Neural cell (in vitro differentiated cells): ENCODE measurements around the gene MAB21L3. TPM values are rescaled to one million over a fixed set of nuclear protein-coding genes. Genes with fewer than 3 reads are reported as not detected.

ENCODE experiments used
- H2AFZ ChIP-seq: fragments of 200-600, 300-800 bp; sonication (generic), shearing (Covaris generic); 2 replicates; pipeline ENCODE4 v1.6.0; 2014; ENCODE audit warnings: low read depth, mild to moderate bottlenecking, antibody characterized with exemption, low read length, moderate library complexity
- H3F3A ChIP-seq: fragments of 200-600 bp; shearing (Covaris generic); 2 replicates; pipeline ENCODE4 v1.6.1; 2016; ENCODE audit warnings: mild to moderate bottlenecking, moderate library complexity, mixed read lengths, antibody characterized with exemption, low read length; ENCODE audit not compliant: insufficient read depth, poor library complexity, severe bottlenecking
- H3K27ac ChIP-seq: fragments of 200-600, 300-800 bp; sonication (generic), shearing (Covaris generic); 2 replicates; pipeline ENCODE4 v1.5.1; 2014; ENCODE audit warnings: mild to moderate bottlenecking, low read length, moderate library complexity
- H3K27me3 ChIP-seq: fragments of 300-800, 200-600 bp; sonication (generic), shearing (Covaris generic); 2 replicates; pipeline ENCODE4 v1.6.0; 2014; ENCODE audit warnings: mild to moderate bottlenecking, low read depth, low read length, moderate library complexity; ENCODE audit not compliant: insufficient read depth
- H3K36me3 ChIP-seq: fragments of 300-800, 200-600 bp; sonication (generic), shearing (Covaris generic); 2 replicates; pipeline ENCODE4 v1.5.1; 2014; ENCODE audit warnings: mild to moderate bottlenecking, antibody characterized with exemption, low read length, moderate library complexity; ENCODE audit not compliant: insufficient read depth
- H3K4me2 ChIP-seq: fragments of 300-800, 200-600 bp; sonication (generic), shearing (Covaris generic); 2 replicates; pipeline ENCODE4 v1.6.0; 2014; ENCODE audit warnings: mild to moderate bottlenecking, low read length
- H3K4me3 ChIP-seq: fragments of 300-800, 200-600 bp; sonication (generic), shearing (Covaris generic); 2 replicates; pipeline ENCODE4 v1.5.1; 2014; ENCODE audit warnings: mild to moderate bottlenecking, low read length, moderate library complexity
- H3K79me2 ChIP-seq: fragments of 200-600 bp; shearing (Covaris generic); replicated peaks from 2 replicates; pipeline ENCODE4 v1.6.0; 2014; ENCODE audit warnings: mild to moderate bottlenecking, low read length, moderate library complexity; ENCODE audit not compliant: insufficient read depth
- H3K9ac ChIP-seq: fragments of 300-800, 200-600 bp; sonication (generic), shearing (Covaris generic); 2 replicates; pipeline ENCODE4 v1.6.1; 2016; ENCODE audit warnings: mild to moderate bottlenecking, low read length, mixed read lengths
- H3K9me2 ChIP-seq: fragments of 200-600 bp; shearing (Covaris generic); 2 replicates; pipeline ENCODE4 v1.6.1; 2016; ENCODE audit warnings: mild to moderate bottlenecking, low read length, mixed read lengths; ENCODE audit not compliant: insufficient read depth
- H3K9me3 ChIP-seq: fragments of 200-600, 300-800 bp; sonication (generic), shearing (Covaris generic); 2 replicates; pipeline ENCODE4 v1.6.1; 2016; ENCODE audit warnings: mild to moderate bottlenecking, mixed run types, low read length, moderate library complexity, mixed read lengths
- H4K20me1 ChIP-seq: fragments of 200-600 bp; shearing (Covaris generic); 2 replicates; pipeline ENCODE4 v1.6.1; 2016; ENCODE audit warnings: mild to moderate bottlenecking, mixed run types; ENCODE audit not compliant: insufficient read depth
- EP300 ChIP-seq: fragments of 450-650 bp; conservative IDR thresholded peaks from 2 replicates; pipeline ENCODE4 v1.6.1; 2014; ENCODE audit warnings: antibody characterized with exemption, mild to moderate bottlenecking, moderate library complexity; ENCODE audit not compliant: poor library complexity, severe bottlenecking
- EZH2 ChIP-seq: fragments of 200-600, 300-800 bp; shearing (Covaris generic), sonication (generic); IDR thresholded peaks from 2 replicates; pipeline ENCODE4 v1.6.1; 2014; ENCODE audit warnings: antibody characterized with exemption, low read length, borderline replicate concordance, mild to moderate bottlenecking; ENCODE audit not compliant: insufficient read depth, poor library complexity, severe bottlenecking
- MXI1 ChIP-seq: fragments of 450-650 bp; conservative IDR thresholded peaks from 2 replicates; pipeline ENCODE4 v1.6.1; 2014; ENCODE audit warnings: antibody characterized with exemption, mild to moderate bottlenecking; ENCODE audit not compliant: poor library complexity, severe bottlenecking
- POLR2AphosphoS5 ChIP-seq: IDR thresholded peaks from 2 replicates; pipeline ENCODE4 v1.6.1; 2012
- RAD21 ChIP-seq: fragments of 450-650 bp; conservative IDR thresholded peaks from 2 replicates; pipeline ENCODE4 v1.6.1; 2014; ENCODE audit warnings: antibody characterized with exemption, mild to moderate bottlenecking, moderate library complexity
- SMC3 ChIP-seq: fragments of 450-650 bp; conservative IDR thresholded peaks from 2 replicates; pipeline ENCODE4 v1.6.1; 2014; ENCODE audit warnings: antibody characterized with exemption, mild to moderate bottlenecking, moderate library complexity; ENCODE audit not compliant: poor library complexity
- TAF1 ChIP-seq: IDR thresholded peaks from 2 replicates; pipeline ENCODE4 v1.6.1; 2012; ENCODE audit warnings: low read depth
- polyA plus RNA-seq: library from polyadenylated mRNA; depleted of rRNA; stranded (reverse); fragments of >200 nt; gene quantifications from 2 replicates; pipeline ENCODE4 v1.2.3, GENCODE V29; 2014
- TF ChIP-seq, protein P1 (sequence below): fragments of 450-650 bp; IDR thresholded peaks from 2 replicates; pipeline ENCODE4 v1.5.1; 2014; ENCODE audit warnings: antibody characterized with exemption, mild to moderate bottlenecking, moderate library complexity; ENCODE audit not compliant: poor library complexity, severe bottlenecking
- TF ChIP-seq, protein P2 (sequence below): IDR thresholded peaks from 2 replicates; pipeline ENCODE4 v1.6.1; 2012; ENCODE audit warnings: borderline replicate concordance

MAB21L3 gene
- polyA plus RNA-seq, 1 donor from 2014 or later = not detected

DNA sequence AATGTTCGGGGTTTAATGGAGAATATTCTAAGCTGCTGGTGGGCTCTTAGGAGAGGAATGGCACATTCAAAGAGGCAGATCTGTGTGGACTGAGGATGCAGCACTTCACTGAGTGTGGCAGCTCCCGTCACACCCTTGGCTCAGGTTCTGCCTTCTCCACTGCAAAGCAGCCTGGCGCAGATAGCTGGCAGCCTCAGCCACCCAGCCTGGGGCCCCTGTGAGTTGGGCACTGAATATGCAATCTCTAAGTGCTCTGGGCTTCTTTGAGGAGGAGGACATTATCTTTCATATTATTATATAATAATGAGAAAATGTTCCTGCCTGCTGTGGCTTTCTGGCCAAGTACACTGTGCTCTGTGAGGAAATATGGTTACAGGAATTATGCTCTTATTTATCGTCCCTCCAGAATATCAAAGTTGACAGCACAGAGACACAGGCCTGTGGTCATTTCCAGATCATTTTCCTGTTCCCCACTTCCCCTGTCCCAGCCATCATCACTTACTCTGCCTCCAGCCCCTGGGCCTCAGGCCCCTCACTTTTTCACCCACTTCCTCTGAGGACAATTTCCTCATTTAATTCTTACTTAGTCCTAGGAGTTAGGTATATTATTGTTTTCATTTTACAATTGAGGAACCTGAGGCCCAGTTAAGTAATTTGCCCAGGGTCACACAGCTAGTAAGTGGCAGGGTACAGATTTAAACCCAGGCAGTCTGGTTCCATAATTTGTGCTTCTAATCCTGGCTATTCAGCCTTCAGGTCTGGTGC, 53.6 kb downstream of the MAB21L3 start:
- Histone ChIP-seq H3K4me3 (no peak overlapping the region), H3K9me3 (no peaks in the 10 kb centered on the region), H2AFZ (no peak overlapping the region), H3K79me2 (no peaks in the 10 kb centered on the region), H3K4me2 (no peak overlapping the region), H3K27me3 (peaks cover 9% of the 10 kb centered on the region), H3K9ac (no peak overlapping the region), H3F3A (no peaks in the 10 kb centered on the region), H3K27ac (no peak overlapping the region), H4K20me1 (no peaks in the 10 kb centered on the region), H3K36me3 (no peaks in the 10 kb centered on the region), H3K9me2 (no peaks in the 10 kb centered on the region)
- TF ChIP-seq RAD21 (no peak), MXI1 (no peak), EZH2 (no peak), TAF1 (no peak), POLR2AphosphoS5 (no peak), EP300 (no peak), SMC3 (no peak)
- TF ChIP-seq, protein P1, sequence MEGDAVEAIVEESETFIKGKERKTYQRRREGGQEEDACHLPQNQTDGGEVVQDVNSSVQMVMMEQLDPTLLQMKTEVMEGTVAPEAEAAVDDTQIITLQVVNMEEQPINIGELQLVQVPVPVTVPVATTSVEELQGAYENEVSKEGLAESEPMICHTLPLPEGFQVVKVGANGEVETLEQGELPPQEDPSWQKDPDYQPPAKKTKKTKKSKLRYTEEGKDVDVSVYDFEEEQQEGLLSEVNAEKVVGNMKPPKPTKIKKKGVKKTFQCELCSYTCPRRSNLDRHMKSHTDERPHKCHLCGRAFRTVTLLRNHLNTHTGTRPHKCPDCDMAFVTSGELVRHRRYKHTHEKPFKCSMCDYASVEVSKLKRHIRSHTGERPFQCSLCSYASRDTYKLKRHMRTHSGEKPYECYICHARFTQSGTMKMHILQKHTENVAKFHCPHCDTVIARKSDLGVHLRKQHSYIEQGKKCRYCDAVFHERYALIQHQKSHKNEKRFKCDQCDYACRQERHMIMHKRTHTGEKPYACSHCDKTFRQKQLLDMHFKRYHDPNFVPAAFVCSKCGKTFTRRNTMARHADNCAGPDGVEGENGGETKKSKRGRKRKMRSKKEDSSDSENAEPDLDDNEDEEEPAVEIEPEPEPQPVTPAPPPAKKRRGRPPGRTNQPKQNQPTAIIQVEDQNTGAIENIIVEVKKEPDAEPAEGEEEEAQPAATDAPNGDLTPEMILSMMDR = no peak
- TF ChIP-seq, protein P2, sequence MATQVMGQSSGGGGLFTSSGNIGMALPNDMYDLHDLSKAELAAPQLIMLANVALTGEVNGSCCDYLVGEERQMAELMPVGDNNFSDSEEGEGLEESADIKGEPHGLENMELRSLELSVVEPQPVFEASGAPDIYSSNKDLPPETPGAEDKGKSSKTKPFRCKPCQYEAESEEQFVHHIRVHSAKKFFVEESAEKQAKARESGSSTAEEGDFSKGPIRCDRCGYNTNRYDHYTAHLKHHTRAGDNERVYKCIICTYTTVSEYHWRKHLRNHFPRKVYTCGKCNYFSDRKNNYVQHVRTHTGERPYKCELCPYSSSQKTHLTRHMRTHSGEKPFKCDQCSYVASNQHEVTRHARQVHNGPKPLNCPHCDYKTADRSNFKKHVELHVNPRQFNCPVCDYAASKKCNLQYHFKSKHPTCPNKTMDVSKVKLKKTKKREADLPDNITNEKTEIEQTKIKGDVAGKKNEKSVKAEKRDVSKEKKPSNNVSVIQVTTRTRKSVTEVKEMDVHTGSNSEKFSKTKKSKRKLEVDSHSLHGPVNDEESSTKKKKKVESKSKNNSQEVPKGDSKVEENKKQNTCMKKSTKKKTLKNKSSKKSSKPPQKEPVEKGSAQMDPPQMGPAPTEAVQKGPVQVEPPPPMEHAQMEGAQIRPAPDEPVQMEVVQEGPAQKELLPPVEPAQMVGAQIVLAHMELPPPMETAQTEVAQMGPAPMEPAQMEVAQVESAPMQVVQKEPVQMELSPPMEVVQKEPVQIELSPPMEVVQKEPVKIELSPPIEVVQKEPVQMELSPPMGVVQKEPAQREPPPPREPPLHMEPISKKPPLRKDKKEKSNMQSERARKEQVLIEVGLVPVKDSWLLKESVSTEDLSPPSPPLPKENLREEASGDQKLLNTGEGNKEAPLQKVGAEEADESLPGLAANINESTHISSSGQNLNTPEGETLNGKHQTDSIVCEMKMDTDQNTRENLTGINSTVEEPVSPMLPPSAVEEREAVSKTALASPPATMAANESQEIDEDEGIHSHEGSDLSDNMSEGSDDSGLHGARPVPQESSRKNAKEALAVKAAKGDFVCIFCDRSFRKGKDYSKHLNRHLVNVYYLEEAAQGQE = no peak

DNA sequence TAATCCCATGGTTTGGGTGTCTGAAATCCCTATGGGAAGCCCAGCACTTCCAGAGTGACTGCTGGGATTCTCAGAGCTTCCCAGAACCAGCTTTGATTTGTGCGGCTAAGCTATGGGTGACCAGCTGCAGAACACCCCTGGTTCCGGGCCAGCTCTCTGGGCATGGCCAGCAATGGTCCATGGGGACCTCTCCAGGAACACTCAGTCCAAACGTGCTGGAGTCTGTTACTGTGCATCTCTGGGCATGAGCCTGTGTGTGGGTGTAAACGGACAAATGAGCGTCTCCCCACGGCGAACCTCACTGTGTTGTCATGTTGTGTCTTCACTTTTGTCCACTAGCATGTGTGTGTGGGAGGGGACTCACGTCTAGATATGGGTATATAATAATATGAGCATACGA, 54.4 kb downstream of the MAB21L3 start:
- Histone ChIP-seq H3K9me2 (no peaks in the 10 kb centered on the region), H3K4me2 (no peak overlapping the region), H3K27ac (no peak overlapping the region), H4K20me1 (no peaks in the 10 kb centered on the region), H3K27me3 (peaks cover 9% of the 10 kb centered on the region), H2AFZ (no peak overlapping the region), H3K4me3 (no peak overlapping the region), H3K9ac (no peak overlapping the region), H3F3A (no peaks in the 10 kb centered on the region), H3K79me2 (no peaks in the 10 kb centered on the region), H3K36me3 (no peaks in the 10 kb centered on the region), H3K9me3 (no peaks in the 10 kb centered on the region)
- TF ChIP-seq MXI1 (no peak), RAD21 (no peak), EP300 (no peak), TAF1 (no peak), EZH2 (no peak), POLR2AphosphoS5 (no peak), SMC3 (no peak)
- TF ChIP-seq, protein P1 = no peak
- TF ChIP-seq, protein P2 = no peak
